ENCODE data around the gene LYPLA2.

DNA sequence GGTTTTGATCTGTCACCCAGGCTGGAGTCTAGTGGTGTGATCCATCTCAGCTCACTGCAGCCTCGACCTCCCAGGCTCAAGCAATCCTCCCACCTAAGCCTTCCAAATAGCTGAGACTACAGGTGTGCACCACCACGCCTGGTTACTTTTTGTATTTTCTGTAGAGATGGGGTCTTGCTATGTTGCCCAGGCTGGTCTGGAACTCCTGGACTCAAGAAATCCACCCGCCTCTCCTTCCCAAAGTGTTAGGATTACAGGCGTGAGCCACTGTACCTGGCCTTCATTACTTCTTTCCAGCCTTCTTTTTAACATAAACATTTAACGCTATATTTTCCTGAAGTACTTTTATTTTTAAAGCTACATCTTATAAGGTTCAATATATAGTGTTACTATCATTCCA is 52.7 kb downstream of the LYPLA2 start:
- TF ChIP-seq, protein P1, sequence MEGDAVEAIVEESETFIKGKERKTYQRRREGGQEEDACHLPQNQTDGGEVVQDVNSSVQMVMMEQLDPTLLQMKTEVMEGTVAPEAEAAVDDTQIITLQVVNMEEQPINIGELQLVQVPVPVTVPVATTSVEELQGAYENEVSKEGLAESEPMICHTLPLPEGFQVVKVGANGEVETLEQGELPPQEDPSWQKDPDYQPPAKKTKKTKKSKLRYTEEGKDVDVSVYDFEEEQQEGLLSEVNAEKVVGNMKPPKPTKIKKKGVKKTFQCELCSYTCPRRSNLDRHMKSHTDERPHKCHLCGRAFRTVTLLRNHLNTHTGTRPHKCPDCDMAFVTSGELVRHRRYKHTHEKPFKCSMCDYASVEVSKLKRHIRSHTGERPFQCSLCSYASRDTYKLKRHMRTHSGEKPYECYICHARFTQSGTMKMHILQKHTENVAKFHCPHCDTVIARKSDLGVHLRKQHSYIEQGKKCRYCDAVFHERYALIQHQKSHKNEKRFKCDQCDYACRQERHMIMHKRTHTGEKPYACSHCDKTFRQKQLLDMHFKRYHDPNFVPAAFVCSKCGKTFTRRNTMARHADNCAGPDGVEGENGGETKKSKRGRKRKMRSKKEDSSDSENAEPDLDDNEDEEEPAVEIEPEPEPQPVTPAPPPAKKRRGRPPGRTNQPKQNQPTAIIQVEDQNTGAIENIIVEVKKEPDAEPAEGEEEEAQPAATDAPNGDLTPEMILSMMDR (IDR thresholded peaks at IDR 0.05; ENCODE audit: insufficient read depth, low read length, poor library complexity, severe bottlenecking) = no peak
- TF ChIP-seq EZH2phosphoT487 (conservative IDR thresholded peaks at IDR 0.05; ENCODE audit: low read length) = no peak
